BLaER1 (cell line): ENCODE measurements around the gene GLT1D1.

ENCODE experiments used
- H3K27ac ChIP-seq: shearing (Covaris generic); formaldehyde crosslinking; 2 replicates; pipeline ENCODE4 v1.8.1; 2022
- H3K27me3 ChIP-seq: shearing (Covaris generic); formaldehyde crosslinking; 2 replicates; pipeline ENCODE4 v1.8.1; 2022
- H3K36me3 ChIP-seq: shearing (Covaris generic); formaldehyde crosslinking; 2 replicates; pipeline ENCODE4 v1.8.1; 2022
- H3K4me1 ChIP-seq: shearing (Covaris generic); formaldehyde crosslinking; 2 replicates; pipeline ENCODE4 v1.8.1; 2022
- H3K4me2 ChIP-seq: shearing (Covaris generic); formaldehyde crosslinking; 2 replicates; pipeline ENCODE4 v1.8.1; 2022
- H3K4me3 ChIP-seq: shearing (Covaris generic); formaldehyde crosslinking; 2 replicates; pipeline ENCODE4 v1.8.1; 2022
- H3K9ac ChIP-seq: shearing (Covaris generic); formaldehyde crosslinking; 2 replicates; pipeline ENCODE4 v1.8.1; 2022
- H3K9me3 ChIP-seq: shearing (Covaris generic); formaldehyde crosslinking; 2 replicates; pipeline ENCODE4 v1.8.1; 2022
- H4K20me1 ChIP-seq: shearing (Covaris generic); formaldehyde crosslinking; 2 replicates; pipeline ENCODE4 v1.8.1; 2022
- Cebpa-rat ChIP-seq: shearing (Covaris generic); IDR thresholded peaks from 2 replicates; pipeline ENCODE4 v1.8.1; 2022

GLT1D1 gene

GRCh38 chr12:128968668-128969067 is 115.4 kb downstream of the GLT1D1 start:
- no peak for TF ChIP-seq Cebpa-rat
- H3K27me3 ChIP-seq = no peaks in the 10 kb centered on the region
- no peak overlapping the region for H3K9ac ChIP-seq
- H3K36me3 ChIP-seq = peaks cover 22% of the 10 kb centered on the region
- H3K4me1 ChIP-seq = peaks cover 71% of the 10 kb centered on the region
- peaks cover 29% of the 10 kb centered on the region for H4K20me1 ChIP-seq
- peaks cover 18% of the 10 kb centered on the region for H3K9me3 ChIP-seq
- no peak overlapping the region for H3K27ac ChIP-seq
- no peak overlapping the region for H3K4me3 ChIP-seq
- H3K4me2 ChIP-seq = peak overlapping the region; percentile 88

GRCh38 chr12:128969480-128970055 is 116.3 kb downstream of the GLT1D1 start:
- Histone ChIP-seq H4K20me1 (peaks cover 29% of the 10 kb centered on the region), H3K27ac (no peak overlapping the region), H3K4me1 (peaks cover 71% of the 10 kb centered on the region), H3K9ac (no peak overlapping the region), H3K4me3 (0 out of 2 replicates have a peak overlapping the region, but pooled peaks have one; percentile 2), H3K4me2 (peak overlapping the region; percentile 88), H3K27me3 (no peaks in the 10 kb centered on the region), H3K36me3 (peaks cover 16% of the 10 kb centered on the region), H3K9me3 (peaks cover 9% of the 10 kb centered on the region)
- no peak for TF ChIP-seq Cebpa-rat

GRCh38 chr12:128970110-128970509 is 116.8 kb downstream of the GLT1D1 start:
- peaks cover 16% of the 10 kb centered on the region for H3K36me3 ChIP-seq
- peaks cover 71% of the 10 kb centered on the region for H3K4me1 ChIP-seq
- H3K9me3 ChIP-seq = peaks cover 3% of the 10 kb centered on the region; the same call in 1 of the 2 replicates
- H4K20me1 ChIP-seq = peaks cover 29% of the 10 kb centered on the region
- H3K4me2 ChIP-seq = peak overlapping the region; percentile 88
- no peak for TF ChIP-seq Cebpa-rat
- no peak overlapping the region for H3K9ac ChIP-seq
- H3K27me3 ChIP-seq = no peaks in the 10 kb centered on the region
- no peak overlapping the region for H3K27ac ChIP-seq
- H3K4me3 ChIP-seq = peak overlapping the region; percentile 2; the same call in 1 of the 2 replicates

GRCh38 chr12:128970941-128971340 is 117.7 kb downstream of the GLT1D1 start:
- Histone ChIP-seq H3K4me2 (peak overlapping the region; percentile 88), H3K4me1 (peaks cover 68% of the 10 kb centered on the region), H3K9me3 (no peaks in the 10 kb centered on the region), H4K20me1 (peaks cover 29% of the 10 kb centered on the region), H3K27ac (peak overlapping the region; percentile 22; the same call in 1 of the 2 replicates), H3K36me3 (peaks cover 10% of the 10 kb centered on the region; the same call in 1 of the 2 replicates), H3K4me3 (no peak overlapping the region), H3K27me3 (no peaks in the 10 kb centered on the region), H3K9ac (no peak overlapping the region)
- TF ChIP-seq Cebpa-rat = no peak

- peak overlapping the region; percentile 73 for H3K27ac ChIP-seq
- peaks cover 10% of the 10 kb centered on the region; the same call in 1 of the 2 replicates for H3K36me3 ChIP-seq
- no peaks in the 10 kb centered on the region for H3K27me3 ChIP-seq
- H4K20me1 ChIP-seq = peaks cover 29% of the 10 kb centered on the region
- TF ChIP-seq Cebpa-rat = no peak
- no peaks in the 10 kb centered on the region for H3K9me3 ChIP-seq
- peak overlapping the region; percentile 88 for H3K4me2 ChIP-seq
- no peak overlapping the region for H3K9ac ChIP-seq
- H3K4me1 ChIP-seq = peaks cover 61% of the 10 kb centered on the region
- no peak overlapping the region for H3K4me3 ChIP-seq
Observed at GRCh38 chr12:128971802-128972201, 118.5 kb downstream of the GLT1D1 start.

GRCh38 chr12:128973883-128974681 is 120.8 kb downstream of the GLT1D1 start:
- H4K20me1 ChIP-seq = peaks cover 29% of the 10 kb centered on the region
- no peaks in the 10 kb centered on the region for H3K9me3 ChIP-seq
- H3K36me3 ChIP-seq = peaks cover 25% of the 10 kb centered on the region; the same call in 1 of the 2 replicates
- H3K27ac ChIP-seq = no peak overlapping the region
- no peak overlapping the region for H3K4me3 ChIP-seq
- peaks cover 41% of the 10 kb centered on the region for H3K4me1 ChIP-seq
- no peaks in the 10 kb centered on the region for H3K27me3 ChIP-seq
- TF ChIP-seq Cebpa-rat = no peak
- H3K9ac ChIP-seq = no peak overlapping the region
- H3K4me2 ChIP-seq = no peak overlapping the region

- Histone ChIP-seq H3K4me1 (peaks cover 33% of the 10 kb centered on the region), H3K4me2 (no peak overlapping the region), H3K9me3 (no peaks in the 10 kb centered on the region), H3K27ac (no peak overlapping the region), H3K27me3 (no peaks in the 10 kb centered on the region), H3K36me3 (peaks cover 30% of the 10 kb centered on the region; the same call in 1 of the 2 replicates), H3K4me3 (no peak overlapping the region), H4K20me1 (peaks cover 23% of the 10 kb centered on the region), H3K9ac (no peak overlapping the region)
- TF ChIP-seq Cebpa-rat = no peak
Observed at GRCh38 chr12:128974881-128975280, 121.6 kb downstream of the GLT1D1 start.

- H3K9ac ChIP-seq = no peak overlapping the region
- H3K4me3 ChIP-seq = no peak overlapping the region
- peaks cover 20% of the 10 kb centered on the region for H3K4me1 ChIP-seq
- peaks cover 10% of the 10 kb centered on the region for H4K20me1 ChIP-seq
- no peak for TF ChIP-seq Cebpa-rat
- H3K4me2 ChIP-seq = no peak overlapping the region
- no peaks in the 10 kb centered on the region for H3K27me3 ChIP-seq
- no peaks in the 10 kb centered on the region for H3K9me3 ChIP-seq
- peaks cover 40% of the 10 kb centered on the region for H3K36me3 ChIP-seq
- no peak overlapping the region for H3K27ac ChIP-seq
Observed at GRCh38 chr12:128976120-128976738, 123.0 kb downstream of the GLT1D1 start.

GRCh38 chr12:128977441-128977840 is 124.2 kb downstream of the GLT1D1 start:
- Histone ChIP-seq H3K4me2 (no peak overlapping the region), H3K36me3 (peaks cover 44% of the 10 kb centered on the region), H4K20me1 (peaks cover 5% of the 10 kb centered on the region), H3K4me1 (peaks cover 20% of the 10 kb centered on the region), H3K27ac (no peak overlapping the region), H3K9me3 (no peaks in the 10 kb centered on the region), H3K9ac (no peak overlapping the region), H3K27me3 (no peaks in the 10 kb centered on the region), H3K4me3 (no peak overlapping the region)
- TF ChIP-seq Cebpa-rat = no peak

GRCh38 chr12:128978067-128978466 is 124.8 kb downstream of the GLT1D1 start:
- H3K9ac ChIP-seq = no peak overlapping the region
- H3K4me3 ChIP-seq = no peak overlapping the region
- no peaks in the 10 kb centered on the region for H3K9me3 ChIP-seq
- TF ChIP-seq Cebpa-rat = no peak
- peaks cover 14% of the 10 kb centered on the region for H3K4me1 ChIP-seq
- H3K27me3 ChIP-seq = no peaks in the 10 kb centered on the region
- no peak overlapping the region for H3K27ac ChIP-seq
- peaks cover 50% of the 10 kb centered on the region for H3K36me3 ChIP-seq
- H3K4me2 ChIP-seq = no peak overlapping the region
- H4K20me1 ChIP-seq = no peaks in the 10 kb centered on the region; the same call in 1 of the 2 replicates
